K562 (cell line): Measurements from ENCODE around the gene KCNK4. TPM values are rescaled to one million over a fixed set of nuclear protein-coding genes. Genes with fewer than 3 reads are reported as not detected.
A peak's percentile ranks its signal among the peaks of the same experiment; 100 is the strongest.

ENCODE experiments used
- BHLHE40 ChIP-seq: IDR thresholded peaks from 2 replicates; pipeline ENCODE4 v1.6.1; 2011; ENCODE audit warnings: low read length, improper control_type of control experiment
- MCM5 ChIP-seq: fragments of 450-650 bp; IDR thresholded peaks from 2 replicates; pipeline ENCODE4 v1.6.1; 2016; ENCODE audit warnings: low read depth
- NR3C1 ChIP-seq: sonication (generic); formaldehyde crosslinking; IDR thresholded peaks from 2 replicates; pipeline ENCODE4 v1.8.1; 2022; ENCODE audit warnings: missing genetic modification reagents
- NRF1 ChIP-seq, 2 experiments: fragments of 450-650 bp; IDR thresholded peaks in 1 of 2; conservative IDR thresholded peaks in 1 of 2; 2 replicates each; pipeline ENCODE4 v1.6.1; 2014; ENCODE audit warnings: mild to moderate bottlenecking in 2 of 2
- POLR2AphosphoS5 ChIP-seq: IDR thresholded peaks from 2 replicates; pipeline ENCODE4 v1.6.1; 2011; ENCODE audit warnings: mild to moderate bottlenecking, low read depth, low read length, moderate library complexity; ENCODE audit not compliant: control insufficient read depth, insufficient read depth
- ZNF239 ChIP-seq: fragments of 250-450 bp; sonication (Bioruptor Pico); IDR thresholded peaks from 2 replicates; pipeline ENCODE4 v1.4.0; 2020; ENCODE audit warnings: mild to moderate bottlenecking
- polyA plus RNA-seq, 8 experiments: library from polyadenylated mRNA; depleted of rRNA in 4 of 8; stranded (reverse) in 5 of 8; unstranded in 3 of 8; fragments of >200 nt; fragmentation: Nextera tagmentation in 2 of 8; fragmentation: Illumina TruSeq in 1 of 8; extraction: Ambion mirVana in 2 of 8; extraction: Trizol in 1 of 8; gene quantifications; 2 replicates each; pipeline versions ENCODE4 v1.2.1 to v1.2.3, GENCODE V29; 2011 to 2014; ENCODE audit warnings: inconsistent platforms in 1 of 8, missing spikeins in 1 of 8
- total RNA-seq, 7 experiments: library from RNA; depleted of rRNA in 6 of 7; stranded (reverse); fragments of >200 nt in 6 of 7; fragmentation: Illumina TruSeq in 2 of 7; extraction: Trizol in 2 of 7; gene quantifications; 2 replicates each; pipeline versions ENCODE4 v1.2.1 to v1.2.3, GENCODE V29; 2011 to 2021; ENCODE audit warnings: low replicate concordance in 1 of 7
- TF ChIP-seq, protein P1 (sequence below): fragments of 200-800 bp; sonication (Bioruptor generic); IDR thresholded peaks from 2 replicates; pipeline ENCODE4 v1.6.1; 2017; ENCODE audit warnings: missing genetic modification characterization, missing compliant biosample characterization
- TF ChIP-seq, protein P2 (sequence below): sonication (generic); formaldehyde crosslinking; IDR thresholded peaks from 2 replicates; pipeline ENCODE4 v1.8.0; 2022; ENCODE audit warnings: missing genetic modification reagents, mild to moderate bottlenecking, borderline replicate concordance
- TF ChIP-seq, protein P3 (sequence below), 2 experiments: fragments of 450-650 bp in 1 of 2; sonication (generic) in 1 of 2; formaldehyde crosslinking in 1 of 2; IDR thresholded peaks; 2 replicates each; pipeline versions ENCODE4 v1.7.1 to v1.9.0; 2016 to 2022; ENCODE audit warnings: inconsistent platforms in 1 of 2, mild to moderate bottlenecking in 1 of 2, missing genetic modification reagents in 1 of 2
- TF ChIP-seq, protein P4 (sequence below): fragments of 250-450 bp; sonication (Bioruptor Pico); IDR thresholded peaks from 2 replicates; pipeline ENCODE4 v1.9.0; 2021; ENCODE audit warnings: mild to moderate bottlenecking, inconsistent platforms

Gene KCNK4
- total and polyA plus RNA-seq, 9 of the 15 experiments (the other 6 are each of a cell fraction or from before 2014, with no cell fraction given): not detected

DNA sequence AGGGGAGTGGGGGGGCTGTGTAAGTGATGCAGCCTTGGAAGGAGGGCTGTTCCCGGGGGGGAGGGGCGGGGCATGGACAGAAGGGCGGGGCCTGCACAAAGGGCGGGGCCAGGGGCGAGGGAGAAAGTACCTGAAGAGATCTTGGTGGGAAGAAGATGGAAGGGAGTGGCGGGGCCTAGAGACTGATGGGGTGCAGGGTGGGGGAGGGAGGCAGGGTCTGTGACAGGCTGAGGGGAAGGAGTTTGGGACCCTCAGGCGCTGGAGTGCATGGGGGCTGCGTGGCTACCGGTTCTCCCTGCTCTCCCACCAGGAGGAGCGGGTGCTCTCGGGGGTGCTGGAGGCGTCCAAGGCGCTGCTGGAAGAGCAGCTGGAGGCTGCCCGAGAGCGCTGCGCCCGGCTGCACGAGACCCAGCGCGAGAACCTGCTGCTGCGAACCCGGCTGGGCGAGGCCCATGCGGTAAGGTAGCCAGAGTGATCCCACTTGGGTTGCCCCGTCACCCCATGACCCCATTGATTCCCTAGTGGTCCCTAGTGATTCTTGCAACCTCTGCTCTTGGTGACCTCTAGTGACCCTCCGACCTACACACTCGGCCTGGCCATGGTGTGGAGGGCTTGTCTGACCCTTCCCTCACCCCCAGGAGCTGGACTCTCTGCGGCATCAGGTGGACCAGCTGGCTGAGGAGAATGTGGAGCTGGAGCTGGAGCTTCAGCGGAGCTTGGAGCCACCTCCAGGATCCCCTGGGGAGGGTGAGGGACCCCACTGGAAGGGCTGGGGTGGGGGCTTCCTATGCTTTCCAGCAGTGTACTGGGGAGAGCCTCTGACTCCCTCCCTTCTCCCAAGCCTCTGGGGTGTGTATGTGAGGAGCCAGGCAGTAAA, 52.0 kb downstream of the KCNK4 start (continued):
- TF ChIP-seq ZNF239 (CRISPR knock-in tag) (no peak), MCM5 (no peak), POLR2AphosphoS5 (no peak), NR3C1 (no peak), BHLHE40 (0 out of 2 replicates have a peak, but pooled peaks have one; percentile 8), NRF1 (conservative IDR thresholded peaks at IDR 0.05 in 1 of 2, IDR thresholded peaks at IDR 0.05 in 1 of 2) (no peak)
- TF ChIP-seq, protein P1, sequence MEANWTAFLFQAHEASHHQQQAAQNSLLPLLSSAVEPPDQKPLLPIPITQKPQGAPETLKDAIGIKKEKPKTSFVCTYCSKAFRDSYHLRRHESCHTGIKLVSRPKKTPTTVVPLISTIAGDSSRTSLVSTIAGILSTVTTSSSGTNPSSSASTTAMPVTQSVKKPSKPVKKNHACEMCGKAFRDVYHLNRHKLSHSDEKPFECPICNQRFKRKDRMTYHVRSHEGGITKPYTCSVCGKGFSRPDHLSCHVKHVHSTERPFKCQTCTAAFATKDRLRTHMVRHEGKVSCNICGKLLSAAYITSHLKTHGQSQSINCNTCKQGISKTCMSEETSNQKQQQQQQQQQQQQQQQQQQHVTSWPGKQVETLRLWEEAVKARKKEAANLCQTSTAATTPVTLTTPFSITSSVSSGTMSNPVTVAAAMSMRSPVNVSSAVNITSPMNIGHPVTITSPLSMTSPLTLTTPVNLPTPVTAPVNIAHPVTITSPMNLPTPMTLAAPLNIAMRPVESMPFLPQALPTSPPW: peak; percentile 60; the same call in 1 of the 2 replicates
- TF ChIP-seq, protein P2, sequence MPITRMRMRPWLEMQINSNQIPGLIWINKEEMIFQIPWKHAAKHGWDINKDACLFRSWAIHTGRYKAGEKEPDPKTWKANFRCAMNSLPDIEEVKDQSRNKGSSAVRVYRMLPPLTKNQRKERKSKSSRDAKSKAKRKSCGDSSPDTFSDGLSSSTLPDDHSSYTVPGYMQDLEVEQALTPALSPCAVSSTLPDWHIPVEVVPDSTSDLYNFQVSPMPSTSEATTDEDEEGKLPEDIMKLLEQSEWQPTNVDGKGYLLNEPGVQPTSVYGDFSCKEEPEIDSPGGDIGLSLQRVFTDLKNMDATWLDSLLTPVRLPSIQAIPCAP (CRISPR knock-in tag): no peak
- TF ChIP-seq, protein P3, sequence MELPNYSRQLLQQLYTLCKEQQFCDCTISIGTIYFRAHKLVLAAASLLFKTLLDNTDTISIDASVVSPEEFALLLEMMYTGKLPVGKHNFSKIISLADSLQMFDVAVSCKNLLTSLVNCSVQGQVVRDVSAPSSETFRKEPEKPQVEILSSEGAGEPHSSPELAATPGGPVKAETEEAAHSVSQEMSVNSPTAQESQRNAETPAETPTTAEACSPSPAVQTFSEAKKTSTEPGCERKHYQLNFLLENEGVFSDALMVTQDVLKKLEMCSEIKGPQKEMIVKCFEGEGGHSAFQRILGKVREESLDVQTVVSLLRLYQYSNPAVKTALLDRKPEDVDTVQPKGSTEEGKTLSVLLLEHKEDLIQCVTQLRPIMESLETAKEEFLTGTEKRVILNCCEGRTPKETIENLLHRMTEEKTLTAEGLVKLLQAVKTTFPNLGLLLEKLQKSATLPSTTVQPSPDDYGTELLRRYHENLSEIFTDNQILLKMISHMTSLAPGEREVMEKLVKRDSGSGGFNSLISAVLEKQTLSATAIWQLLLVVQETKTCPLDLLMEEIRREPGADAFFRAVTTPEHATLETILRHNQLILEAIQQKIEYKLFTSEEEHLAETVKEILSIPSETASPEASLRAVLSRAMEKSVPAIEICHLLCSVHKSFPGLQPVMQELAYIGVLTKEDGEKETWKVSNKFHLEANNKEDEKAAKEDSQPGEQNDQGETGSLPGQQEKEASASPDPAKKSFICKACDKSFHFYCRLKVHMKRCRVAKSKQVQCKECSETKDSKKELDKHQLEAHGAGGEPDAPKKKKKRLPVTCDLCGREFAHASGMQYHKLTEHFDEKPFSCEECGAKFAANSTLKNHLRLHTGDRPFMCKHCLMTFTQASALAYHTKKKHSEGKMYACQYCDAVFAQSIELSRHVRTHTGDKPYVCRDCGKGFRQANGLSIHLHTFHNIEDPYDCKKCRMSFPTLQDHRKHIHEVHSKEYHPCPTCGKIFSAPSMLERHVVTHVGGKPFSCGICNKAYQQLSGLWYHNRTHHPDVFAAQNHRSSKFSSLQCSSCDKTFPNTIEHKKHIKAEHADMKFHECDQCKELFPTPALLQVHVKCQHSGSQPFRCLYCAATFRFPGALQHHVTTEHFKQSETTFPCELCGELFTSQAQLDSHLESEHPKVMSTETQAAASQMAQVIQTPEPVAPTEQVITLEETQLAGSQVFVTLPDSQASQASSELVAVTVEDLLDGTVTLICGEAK (IDR thresholded peaks at IDR 0.05): no peak
- TF ChIP-seq, protein P3 (CRISPR knock-in tag; IDR thresholded peaks at IDR 0.05): no peak
- TF ChIP-seq, protein P4, sequence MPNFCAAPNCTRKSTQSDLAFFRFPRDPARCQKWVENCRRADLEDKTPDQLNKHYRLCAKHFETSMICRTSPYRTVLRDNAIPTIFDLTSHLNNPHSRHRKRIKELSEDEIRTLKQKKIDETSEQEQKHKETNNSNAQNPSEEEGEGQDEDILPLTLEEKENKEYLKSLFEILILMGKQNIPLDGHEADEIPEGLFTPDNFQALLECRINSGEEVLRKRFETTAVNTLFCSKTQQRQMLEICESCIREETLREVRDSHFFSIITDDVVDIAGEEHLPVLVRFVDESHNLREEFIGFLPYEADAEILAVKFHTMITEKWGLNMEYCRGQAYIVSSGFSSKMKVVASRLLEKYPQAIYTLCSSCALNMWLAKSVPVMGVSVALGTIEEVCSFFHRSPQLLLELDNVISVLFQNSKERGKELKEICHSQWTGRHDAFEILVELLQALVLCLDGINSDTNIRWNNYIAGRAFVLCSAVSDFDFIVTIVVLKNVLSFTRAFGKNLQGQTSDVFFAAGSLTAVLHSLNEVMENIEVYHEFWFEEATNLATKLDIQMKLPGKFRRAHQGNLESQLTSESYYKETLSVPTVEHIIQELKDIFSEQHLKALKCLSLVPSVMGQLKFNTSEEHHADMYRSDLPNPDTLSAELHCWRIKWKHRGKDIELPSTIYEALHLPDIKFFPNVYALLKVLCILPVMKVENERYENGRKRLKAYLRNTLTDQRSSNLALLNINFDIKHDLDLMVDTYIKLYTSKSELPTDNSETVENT: peak; percentile 26; the same call in 1 of the 2 replicates
